Measurements from ENCODE around the gene FMNL2.
"Not testable (repeated sequence)": the region's sequence is repeated elsewhere in the genome, so short reads cannot be mapped to it uniquely, and the experiment has no call there.

FMNL2 gene

DNA sequence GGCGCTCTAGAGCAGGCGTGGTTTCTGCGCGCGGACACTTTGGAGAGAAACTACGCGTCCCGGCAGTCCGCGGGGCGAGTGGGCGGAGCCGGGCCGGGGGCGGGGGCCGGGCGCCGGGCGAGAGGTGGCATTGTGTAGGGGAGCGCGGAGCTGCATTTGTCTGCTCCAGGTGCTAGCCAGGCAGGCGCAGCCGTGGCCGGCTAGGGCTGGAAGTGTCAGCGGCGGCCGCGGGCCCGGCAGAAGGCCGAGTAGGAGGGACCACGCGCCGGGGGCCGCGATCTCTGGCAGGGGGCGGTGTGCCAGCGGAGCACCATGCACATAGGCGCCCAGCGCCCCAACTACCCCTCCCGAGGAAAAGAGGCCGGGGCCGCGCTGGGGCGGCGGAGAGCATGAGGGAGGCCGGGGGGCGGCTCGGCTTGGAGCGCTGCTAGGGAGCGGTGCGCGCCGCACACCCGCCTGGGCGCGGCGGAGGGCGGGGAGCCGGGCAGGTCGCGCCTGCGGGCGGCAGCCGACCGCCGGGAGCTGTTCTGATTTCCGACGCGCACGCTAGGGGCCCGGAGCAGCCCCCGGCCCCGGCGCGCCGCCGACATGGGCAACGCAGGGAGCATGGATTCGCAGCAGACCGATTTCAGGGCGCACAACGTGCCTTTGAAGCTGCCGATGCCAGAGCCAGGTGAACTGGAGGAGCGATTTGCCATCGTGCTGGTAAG, at the start of gene FMNL2:
TSS of gene FMNL2 (plus strand) at position 159 of the 710 bp plus-strand sequence.
- DNase-seq = peak; percentile 79 to 81

DNA sequence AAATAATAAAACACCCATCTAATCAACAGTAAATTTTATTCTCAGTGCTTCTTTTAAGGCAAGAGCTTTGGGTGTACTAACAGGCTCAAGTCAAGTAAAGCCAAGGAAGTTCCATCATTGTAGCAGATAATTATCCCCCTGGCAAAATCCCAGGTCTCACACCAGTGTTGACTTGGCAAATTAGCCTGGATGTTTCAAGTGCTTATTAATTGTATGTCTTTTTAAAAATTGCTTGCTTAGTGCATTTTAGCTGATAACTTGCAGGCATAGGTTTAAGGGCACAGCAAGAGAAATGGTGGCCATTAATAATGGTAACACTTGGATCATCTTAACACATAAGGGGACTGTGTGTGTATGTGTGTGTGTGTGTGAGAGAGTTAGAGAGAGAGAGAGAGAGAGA, 42.0 kb upstream of the FMNL2 start:
- DNase-seq = no peak

DNA sequence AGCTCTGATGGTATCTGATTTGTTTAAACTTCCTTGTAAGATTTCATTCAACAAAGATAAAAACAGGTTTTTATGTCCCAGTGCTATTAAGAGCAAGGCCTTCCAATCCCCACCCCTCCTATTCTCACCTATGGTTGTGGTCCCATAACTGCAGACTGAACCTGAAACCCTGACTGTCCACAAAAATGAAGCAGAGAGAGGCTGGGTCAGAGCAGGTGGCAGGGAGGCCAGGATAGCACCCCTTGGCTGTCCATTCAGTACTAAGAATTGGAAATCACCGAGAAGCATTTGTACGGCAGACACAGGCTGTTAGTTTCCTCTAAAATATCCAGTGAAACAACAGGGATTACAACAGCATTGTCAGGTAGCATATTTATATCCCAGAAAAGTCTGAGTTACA, 37.3 kb upstream of the FMNL2 start:
- DNase-seq = no peak

DNA sequence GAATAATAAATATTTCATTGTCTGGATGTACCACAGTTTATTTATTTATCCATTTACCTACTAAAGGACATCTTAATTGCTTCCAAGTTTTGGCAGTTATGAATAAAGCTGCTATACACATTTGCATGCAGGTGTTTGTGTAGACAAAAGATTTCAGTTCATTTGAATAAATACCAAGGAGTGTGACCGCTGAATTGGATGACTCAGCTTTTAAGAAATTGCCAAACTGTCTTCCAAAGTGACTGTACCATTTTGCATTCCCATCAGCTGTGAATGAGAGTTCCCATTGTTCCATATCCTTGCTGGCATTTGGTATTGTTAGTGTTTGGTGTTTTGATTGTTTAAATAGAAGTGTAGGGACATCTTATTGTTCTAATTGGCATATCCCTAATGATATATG, 36.2 kb upstream of the FMNL2 start:
- DNase-seq = no peak

DNA sequence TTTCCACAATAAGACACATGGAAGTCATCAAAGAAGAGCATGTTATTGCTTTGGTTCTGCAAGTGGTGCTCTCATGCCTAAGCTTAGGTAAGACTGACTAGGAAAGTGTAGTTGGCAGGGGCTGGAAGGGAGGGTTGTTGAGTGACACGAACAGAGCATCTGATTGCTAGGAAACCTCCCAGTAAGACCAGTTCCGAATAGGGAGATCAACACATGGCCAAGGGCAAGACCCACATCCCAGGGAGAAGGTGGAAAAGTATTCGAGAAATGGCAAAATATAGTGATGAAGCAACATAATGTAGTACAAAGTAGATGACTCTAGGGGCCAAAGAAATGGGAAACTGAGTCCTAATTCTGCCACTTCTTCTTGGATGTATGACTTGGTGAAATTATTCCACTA, 33.8 kb upstream of the FMNL2 start:
- DNase-seq = no peak

DNA sequence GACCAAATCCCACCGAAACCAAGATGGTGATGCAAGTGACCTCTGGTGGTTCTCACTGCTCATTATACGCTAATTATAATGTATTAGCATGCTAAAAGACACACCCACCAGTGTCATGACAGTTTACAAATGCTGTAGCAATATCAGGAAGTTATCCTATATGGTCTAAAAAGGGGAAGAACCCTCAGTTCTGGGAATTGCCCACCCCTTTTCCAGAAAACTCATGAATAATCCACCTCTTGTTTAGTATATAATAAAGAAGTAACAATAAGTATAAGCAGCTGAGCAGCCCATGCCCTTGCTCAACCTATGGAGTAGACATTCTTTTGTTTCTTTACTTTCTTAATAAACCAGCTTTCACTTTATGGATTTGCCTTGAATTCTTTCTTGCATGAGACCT, 31.0 kb upstream of the FMNL2 start:
- peak; percentile 61 to 65 for DNase-seq

DNA sequence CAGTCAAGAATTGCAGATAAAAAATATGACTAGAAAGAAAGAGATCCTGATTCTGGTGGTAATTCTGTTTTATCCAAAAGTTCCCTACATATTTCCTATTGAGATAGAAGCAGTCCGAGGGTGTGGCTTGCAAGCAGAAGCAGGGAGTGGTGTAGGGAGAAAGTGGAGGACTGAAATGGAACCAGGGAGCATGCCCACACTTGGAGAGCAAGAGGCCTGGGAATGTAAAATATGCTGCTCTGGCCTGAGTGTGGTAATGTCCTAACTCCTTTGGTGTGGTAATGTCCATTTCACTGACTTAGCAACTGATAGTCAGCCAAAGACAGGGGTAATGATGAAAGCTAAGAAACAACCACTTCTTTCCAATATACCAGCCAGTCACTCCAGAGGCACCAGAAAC, 30.1 kb upstream of the FMNL2 start:
- no peak for DNase-seq

DNA sequence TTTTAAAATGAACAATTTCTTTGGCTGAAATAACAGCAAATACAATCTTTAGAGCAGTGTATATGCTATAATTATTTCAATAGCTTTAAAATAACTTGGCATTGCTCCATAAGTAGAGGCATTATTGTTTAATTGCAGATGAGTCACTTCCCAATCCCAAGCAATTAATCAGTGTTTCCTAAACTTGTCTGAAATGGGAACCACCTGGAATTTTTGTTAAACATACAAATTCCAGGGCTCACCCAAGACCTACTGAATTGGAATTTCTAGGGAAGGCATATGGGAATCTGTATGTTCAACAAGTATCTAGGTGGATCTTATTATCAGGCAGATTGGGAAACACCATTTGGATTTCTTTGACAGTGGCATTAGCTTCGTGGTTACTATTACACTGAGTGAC, 27.1 kb upstream of the FMNL2 start:
- DNase-seq = peak in 1 of 2 donors; percentile 26

DNA sequence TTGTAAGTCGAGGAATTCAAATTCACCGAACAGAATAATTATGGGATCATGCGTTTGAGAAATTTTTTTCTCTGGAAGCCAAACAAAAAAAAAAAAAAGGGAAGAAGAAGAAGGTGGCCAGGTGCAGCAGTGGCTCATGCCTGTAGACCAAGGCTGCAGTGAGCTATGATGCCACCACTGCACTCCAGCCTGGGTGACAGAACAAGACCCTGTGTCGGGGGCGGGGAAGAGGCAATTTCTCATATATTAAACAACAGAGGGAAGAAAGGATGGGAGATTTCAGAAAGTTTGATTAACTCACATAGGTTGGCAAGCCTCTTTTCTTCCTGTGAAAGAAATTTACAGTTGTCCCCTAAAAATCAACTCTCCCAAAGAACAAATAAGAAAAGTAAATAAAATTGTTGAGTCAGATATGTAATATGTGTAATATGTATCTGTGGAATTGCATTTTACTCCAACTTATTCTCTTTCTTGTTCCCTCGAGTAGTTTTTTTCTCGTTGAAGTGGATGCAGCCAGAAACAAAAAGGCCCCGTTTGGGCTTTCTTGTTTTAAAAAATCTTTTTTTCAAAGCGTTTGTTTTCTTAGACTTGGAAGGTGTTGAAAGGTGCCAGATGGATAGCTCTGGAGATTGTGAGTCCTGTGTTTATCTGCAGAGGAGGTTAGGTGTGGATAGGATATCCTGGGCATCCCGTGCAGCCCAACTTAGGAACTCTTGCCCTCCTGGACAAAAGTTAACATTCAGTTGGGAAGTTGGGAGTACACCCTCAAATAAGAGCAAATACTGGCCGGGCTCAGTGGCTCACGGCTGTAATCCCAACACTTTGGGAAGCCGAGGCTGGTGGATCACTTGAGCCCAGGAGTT, 25.4 kb upstream of the FMNL2 start:
- DNase-seq = no peak

DNA sequence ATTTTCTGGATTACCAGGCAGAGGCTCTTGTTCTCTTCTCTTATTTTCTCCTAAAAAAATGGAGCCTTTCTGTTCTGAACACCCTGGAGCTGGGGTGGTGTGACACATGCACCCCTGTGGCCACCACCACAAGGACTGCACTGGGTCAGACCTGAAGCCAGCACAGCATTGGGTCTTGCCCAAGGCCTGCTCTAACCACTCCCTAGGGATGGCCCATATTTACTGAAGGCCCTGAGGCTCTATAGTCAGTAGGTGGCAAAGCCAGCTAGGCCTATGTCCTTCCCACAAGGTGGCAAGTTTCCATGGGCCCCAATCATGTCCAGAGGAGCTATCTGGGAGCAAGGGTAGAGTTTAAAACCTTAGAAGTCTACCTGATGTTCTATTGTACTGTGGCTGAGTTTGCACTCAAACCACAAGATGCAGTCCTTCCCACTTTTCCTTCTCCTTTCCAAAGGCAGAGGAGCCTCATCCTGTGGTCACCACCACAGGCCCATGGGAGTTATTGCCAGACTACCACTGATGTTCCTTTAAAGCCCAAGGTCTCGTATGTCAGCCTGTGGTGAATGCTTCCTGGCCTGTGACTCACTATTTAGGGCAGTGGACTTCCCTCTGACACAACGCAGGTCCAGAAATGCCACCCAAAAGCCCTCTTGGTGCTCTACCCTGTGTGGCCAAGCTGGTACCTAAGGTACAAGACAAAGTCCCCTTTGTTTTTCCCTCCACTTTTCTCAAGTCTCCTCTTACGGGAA, 15.0 kb upstream of the FMNL2 start:
- DNase-seq = peak; percentile 69 to 90

DNA sequence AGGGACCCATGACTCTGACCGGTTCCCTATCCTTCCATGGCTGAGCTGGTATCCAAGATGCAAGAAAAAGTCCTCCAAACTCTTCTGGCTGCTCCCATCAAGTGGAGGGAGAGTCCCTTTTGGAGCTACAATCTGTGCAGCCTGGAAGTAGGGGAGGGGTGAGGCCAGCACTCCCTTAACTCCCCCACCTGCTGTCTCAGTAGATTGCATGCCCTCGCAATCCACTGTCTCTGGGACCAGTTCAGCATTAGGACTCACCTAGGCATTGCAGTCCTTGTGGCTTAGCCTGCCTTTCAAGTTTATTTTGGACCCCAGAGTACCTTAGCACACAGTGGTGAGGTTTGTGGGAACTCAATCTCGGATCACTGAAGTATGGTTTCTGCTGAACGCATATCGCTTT, 14.2 kb upstream of the FMNL2 start:
- DNase-seq = no peak

DNA sequence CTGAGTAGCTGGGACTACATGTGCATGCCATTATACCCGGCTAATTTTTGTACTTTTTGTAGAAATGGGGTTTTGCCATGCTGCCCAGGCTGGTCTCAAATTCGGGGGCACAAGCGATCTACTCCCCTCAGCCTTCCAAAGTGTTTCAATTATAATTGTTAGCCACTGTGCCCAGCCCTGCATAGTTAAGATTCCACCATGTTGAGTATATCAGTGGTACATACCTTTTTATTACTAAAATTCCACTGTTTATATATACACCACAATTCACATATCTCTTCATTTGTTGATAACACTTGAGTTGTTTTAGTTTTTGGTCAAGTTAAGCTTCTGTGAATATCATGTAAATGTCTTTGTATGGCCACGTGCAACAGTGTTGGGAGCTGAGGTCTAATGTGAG, 12.8 kb upstream of the FMNL2 start:
- no peak for DNase-seq

DNA sequence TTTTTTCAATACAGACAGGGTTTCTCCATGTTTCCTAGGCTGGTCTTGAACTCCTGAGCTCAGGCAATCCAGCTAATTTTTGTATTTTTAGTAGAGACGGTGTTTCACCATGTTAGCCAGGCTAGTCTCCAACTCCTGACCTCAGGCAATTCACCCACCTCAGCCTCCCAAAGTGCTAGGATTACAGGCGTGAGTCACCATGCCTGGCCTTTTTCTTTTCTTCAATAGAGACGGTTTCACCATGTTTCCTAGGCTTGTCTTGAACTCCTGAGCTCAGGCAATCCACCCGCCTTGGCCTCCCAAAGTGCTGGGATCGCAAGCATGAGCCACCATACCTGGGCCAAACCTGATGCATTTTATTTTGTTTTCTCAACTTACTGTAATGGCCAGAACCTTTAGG, 9.8 kb upstream of the FMNL2 start:
- DNase-seq = not testable (repeated sequence)

DNA sequence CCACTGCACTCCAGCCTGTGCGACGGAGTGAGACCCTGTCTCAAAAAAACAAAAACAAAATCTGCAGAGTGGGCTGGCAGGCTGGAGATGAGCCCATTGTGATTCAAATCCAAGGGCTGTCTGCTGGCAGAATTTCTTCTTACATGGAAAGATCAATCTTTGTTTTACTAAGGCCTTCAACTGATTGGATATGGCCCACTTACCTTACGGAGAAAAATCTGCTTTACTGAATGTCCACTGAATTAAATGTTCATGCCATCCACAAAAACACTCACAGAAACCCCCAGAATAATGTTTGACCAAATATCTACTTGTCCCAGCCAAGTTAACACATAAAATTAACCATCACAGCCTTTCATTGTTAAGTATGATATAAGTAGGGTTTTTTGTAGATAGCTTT, 8.3 kb upstream of the FMNL2 start:
- no peak for DNase-seq

DNA sequence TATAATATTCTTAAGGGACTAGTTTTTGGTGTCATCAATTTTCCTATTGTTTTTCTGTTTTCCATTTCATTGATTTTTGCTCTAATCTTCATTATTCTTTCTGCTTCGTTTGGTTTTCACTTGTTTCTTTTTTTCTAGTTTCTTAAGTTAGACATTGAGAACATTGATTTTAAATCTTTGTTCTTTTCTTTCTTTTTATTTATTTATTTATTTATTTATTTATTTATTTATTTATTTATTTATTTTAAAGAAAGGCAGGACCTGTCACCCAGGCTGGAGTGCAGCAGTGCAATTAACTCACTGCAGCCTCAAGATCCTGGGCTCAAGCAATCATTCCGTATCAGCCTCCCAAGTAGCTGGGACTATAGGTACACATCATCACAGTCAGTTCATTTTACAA, 7.0 kb upstream of the FMNL2 start:
- no peak for DNase-seq

DNA sequence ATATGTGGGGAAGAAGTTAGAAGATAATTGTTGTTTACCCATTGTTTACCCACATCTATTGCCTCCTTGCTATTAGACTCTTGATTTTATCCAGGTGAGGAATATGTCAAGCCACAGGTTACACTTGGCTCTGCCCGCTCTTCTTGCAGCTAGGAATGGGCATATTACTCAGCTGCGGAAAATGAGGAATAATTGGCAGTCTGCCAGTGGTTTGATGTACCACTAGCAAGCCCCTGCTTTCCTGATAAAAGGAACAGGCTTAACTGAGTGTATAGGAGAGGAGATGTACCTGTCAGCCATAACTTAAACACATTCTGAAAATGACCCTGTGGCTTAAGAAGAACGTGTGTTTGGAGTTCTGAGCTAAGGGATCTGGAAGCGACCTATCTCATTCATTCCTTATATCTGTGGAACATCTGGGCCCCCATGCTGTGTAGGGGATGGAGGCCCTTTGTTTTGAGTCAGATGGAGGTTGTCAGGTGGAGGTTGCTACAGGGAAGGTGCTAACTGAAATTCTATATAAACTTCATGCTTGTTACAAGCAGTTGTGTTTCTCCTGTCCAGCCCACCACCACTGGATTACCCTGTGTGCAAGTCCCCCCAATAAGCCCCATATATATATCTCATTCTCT, 4.6 kb upstream of the FMNL2 start:
- DNase-seq = no peak

DNA sequence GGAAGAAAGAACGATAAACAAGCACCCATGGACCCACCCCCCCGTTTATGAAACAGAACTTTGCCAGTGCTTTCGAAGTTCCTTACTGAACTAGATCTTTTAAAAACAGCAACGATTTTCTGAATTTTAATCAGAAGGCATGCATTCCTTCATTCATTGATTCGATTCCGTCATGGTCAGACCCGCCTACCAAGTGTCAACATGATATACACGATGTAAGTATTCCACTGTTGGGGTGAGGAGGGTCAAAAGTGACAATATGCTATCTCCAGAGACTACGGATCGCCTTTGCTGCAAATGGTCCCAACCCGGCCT, 316 bp upstream of the FMNL2 start:
- DNase-seq = no peak

DNA sequence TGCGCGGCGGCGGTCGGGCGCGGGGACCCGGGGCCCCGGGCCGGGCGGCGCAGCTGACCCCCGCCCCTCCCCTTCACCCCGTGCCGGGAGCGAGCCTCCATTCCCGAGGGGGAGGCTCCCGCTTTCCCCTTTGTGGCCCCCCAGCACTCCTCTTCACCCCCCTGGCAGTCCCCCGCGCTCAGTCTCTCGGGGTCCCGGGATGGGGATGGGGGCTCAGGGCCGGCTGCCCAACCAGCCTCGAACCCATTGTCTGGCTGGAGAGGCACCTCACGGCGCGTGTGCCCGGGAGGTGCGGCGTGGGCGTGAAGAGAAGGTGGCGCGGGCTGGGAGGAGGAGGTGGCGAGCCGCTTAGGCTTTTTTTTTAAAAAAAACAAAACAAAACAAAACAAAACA, 748 bp downstream of the FMNL2 start:
- DNase-seq = no peak

DNA sequence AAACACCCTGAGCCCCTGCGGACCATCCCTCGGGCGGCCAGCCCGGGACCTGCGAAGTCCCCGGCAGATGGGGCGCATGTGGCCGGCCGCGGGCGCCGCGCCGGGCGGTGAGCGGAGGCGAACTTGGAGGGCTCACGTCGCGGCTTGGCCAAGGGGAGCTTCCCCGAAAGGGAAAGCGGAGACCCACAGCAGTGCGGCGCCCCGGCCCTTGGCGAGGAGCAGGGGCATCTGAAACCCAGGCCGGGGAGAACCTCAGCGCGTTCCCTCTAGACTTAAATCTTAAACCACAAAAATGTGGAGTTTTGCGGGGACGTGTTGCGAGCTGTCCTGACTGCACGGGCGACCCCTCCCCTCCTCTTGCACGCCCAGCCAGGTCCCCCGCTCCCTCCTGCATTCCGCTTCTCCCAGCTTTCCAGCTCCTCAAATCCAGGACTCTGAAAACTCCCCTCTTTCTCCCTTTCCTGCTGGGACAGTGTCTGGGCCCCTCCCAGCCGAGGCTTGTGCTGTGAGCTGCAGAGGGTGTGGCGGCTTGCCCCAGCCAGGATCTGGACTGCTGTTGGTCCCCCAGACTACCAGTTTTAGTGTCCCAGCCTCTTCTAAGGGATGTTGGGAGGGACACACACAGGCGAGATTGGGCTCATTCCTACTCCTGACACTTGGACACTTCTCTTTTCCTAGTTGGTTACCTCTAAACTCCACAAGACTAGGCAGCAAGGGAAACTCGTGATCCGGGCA, 1.3 kb downstream of the FMNL2 start:
- DNase-seq = peak; percentile 40 to 56

DNA sequence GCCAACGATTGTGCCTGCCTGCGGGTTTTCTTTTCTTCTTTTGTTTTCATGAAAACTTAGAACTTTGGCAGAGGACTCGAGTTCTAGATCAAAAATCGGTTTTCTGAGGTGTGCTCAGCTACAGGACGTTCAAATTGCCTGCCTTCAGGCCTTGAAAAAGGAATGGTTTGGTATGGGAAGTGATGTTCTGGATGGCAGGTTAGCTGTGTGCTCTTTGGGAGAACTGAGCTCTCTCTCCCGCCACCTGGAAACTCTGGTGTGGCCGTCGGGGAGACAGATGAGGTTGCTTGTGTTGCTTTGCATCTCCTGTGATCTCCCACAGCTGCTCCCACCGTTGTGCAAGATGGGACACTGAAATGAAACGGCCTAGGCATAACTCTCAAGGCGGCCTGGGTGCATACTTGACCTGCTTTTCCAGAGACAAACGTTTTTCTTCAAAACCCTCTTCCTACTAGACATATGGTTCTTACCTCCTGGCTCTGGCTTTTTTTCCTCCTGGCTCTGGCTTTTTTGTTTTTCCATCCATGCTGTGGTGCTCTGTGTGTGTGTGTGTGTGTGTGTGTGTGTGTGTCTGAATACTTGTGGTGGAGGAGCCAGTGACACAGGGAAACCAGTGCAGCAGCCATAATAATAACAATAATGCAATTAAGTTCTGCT, 2.0 kb downstream of the FMNL2 start:
- DNase-seq = peak in 1 of 2 donors; percentile 15

DNA sequence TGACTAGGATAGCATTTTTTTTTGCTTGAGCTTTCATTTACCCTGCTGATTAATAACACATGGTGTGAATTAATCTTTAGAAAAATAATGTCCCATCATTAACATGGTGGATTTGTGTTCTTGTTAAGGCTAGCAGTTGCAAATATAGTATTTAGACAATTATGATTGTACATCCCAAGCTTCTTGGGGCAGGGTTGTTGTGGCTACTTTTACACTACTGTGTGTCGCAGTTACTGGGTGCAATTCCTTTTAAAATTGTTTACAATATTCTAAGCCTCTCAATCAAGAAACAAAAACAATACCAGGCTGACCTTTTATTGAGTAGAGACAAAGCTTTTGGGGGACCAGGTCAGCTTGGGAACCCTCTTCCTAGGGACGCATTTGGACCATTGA, 2.5 kb downstream of the FMNL2 start:
- no peak for DNase-seq

All from inflammatory macrophage treated with lipopolysaccharide for 1 hour (primary cell).